Testis (tissue), 3 donors: ENCODE results near the gene IFNA7. TPM values are rescaled to one million over a fixed set of nuclear protein-coding genes. Genes with fewer than 3 reads are reported as not detected.
"Not testable (repeated sequence)": the region's sequence is repeated elsewhere in the genome, so short reads cannot be mapped to it uniquely, and the experiment has no call there.

Source experiments
- DNase-seq: peaks from one replicate; pipeline ENCODE4 v3.0.0-alpha.2; 2019
- H3K27ac ChIP-seq, 2 donors: fragments of 200-600 bp; sonication (generic); one replicate each; pipeline ENCODE4 v1.5.1; 2019
- H3K27me3 ChIP-seq: fragments of 200-600 bp; sonication (generic); one replicate; pipeline ENCODE4 v1.5.1; 2019
- H3K36me3 ChIP-seq: fragments of 200-600 bp; sonication (generic); one replicate; pipeline ENCODE4 v1.5.1; 2017; ENCODE audit warnings: low read depth; ENCODE audit errors: missing control alignments
- H3K4me1 ChIP-seq: fragments of 200-600 bp; sonication (generic); one replicate; pipeline ENCODE4 v1.5.1; 2019
- H3K4me3 ChIP-seq, 2 donors: fragments of 200-600 bp; sonication (generic); one replicate each; pipeline ENCODE4 v1.5.1; 2017 to 2019
- H3K9me3 ChIP-seq: fragments of 200-600 bp; sonication (generic); one replicate; pipeline ENCODE4 v1.5.1; 2017
- POLR2A ChIP-seq: fragments of 450-650 bp; IDR thresholded peaks from one replicate; pipeline ENCODE4 v1.6.1; 2017; ENCODE audit warnings: antibody characterized with exemption, mild to moderate bottlenecking, moderate library complexity
- WGBS, 2 donors: methylation state at CpG; one replicate each; pipeline ENCODE4 v1.1.5; 2018; 5-methylcytosine and 5-hydroxymethylcytosine counted together
- intact Hi-C: fragments of 100-400 bp; cut with DNase I; formaldehyde crosslinking; loops from one replicate; pipeline ENCODE4 v1.15.1; 2023; ENCODE audit warnings: low total_unique reads
- polyA plus RNA-seq: library from polyadenylated mRNA; stranded (reverse); fragments of 350-450 nt; fragmentation: Illumina TruSeq; extraction: RNeasy Lipid Tissue Mini Kit (QIAGEN cat#74804); gene quantifications from one replicate; pipeline ENCODE4 v1.2.3, GENCODE V29; 2014; ENCODE audit warnings: low read depth, low replicate concordance; ENCODE audit not compliant: insufficient read depth
- total RNA-seq, 2 donors: library from RNA; depleted of rRNA; stranded (reverse); fragments of >200 nt; gene quantifications; one replicate each; pipeline ENCODE4 v1.2.3, GENCODE V29; 2016
- TF ChIP-seq, protein P1 (sequence below), 3 experiments: fragments of 450-650 bp in 2 of 3; fragments of 200-600 bp in 1 of 3; sonication (generic) in 1 of 3; IDR thresholded peaks; one replicate each; pipeline ENCODE4 v1.5.1; 2016 to 2019; ENCODE audit warnings: antibody characterized with exemption in 3 of 3, mild to moderate bottlenecking in 2 of 3, moderate library complexity in 1 of 3

IFNA7 gene
- total and polyA plus RNA-seq, 3 donors from 2014 or later: not detected

DNA sequence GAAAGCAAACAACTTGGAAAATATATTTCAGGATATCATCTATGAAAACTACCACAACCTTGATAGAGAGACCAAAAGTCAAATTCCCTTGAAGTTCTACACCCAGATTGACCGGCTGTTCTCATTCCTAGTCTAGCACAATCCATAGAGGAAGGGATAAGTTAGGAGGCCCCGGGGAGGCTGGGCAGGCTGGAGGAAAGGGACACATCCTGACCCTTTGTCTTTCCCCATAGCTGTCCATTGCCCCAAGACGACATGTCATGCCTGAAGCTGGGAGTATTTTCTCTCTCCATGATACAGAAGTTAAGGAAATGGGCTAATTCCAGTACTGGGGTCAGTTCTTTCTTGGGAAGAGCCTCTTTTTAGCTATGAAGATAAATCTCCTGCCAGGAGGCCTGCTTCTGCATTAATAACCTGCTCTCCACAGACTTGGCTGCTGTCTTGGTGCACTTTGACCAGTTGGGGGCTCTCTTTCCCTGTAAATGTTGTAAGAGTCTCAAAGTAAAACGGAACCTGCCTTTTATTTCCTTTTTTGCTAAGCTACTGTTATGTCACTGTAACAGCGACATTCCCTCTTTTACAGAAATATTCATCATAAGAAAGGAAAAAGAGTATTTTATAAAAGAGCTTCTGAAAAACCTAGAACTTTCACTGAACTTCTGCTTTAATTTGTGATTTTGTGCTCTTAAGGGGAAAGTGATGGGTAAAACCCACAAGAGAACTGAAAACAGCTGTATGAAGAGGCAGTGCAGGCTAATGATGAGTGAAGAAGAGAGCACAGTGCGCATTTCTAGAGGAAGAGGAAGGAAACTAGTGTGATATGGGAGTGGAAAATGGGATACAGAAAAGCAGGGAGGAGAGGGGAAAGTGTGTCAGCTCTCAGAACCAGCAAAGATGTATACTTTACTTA is 6.9 kb downstream of the IFNA7 start:
- H3K36me3 ChIP-seq, H3K27ac ChIP-seq, intact Hi-C loops, H3K9me3 ChIP-seq, H3K27me3 ChIP-seq, H3K4me3 ChIP-seq, H3K4me1 ChIP-seq: not testable (repeated sequence)
- DNase-seq: peak; percentile 36
- TF ChIP-seq, protein P1, sequence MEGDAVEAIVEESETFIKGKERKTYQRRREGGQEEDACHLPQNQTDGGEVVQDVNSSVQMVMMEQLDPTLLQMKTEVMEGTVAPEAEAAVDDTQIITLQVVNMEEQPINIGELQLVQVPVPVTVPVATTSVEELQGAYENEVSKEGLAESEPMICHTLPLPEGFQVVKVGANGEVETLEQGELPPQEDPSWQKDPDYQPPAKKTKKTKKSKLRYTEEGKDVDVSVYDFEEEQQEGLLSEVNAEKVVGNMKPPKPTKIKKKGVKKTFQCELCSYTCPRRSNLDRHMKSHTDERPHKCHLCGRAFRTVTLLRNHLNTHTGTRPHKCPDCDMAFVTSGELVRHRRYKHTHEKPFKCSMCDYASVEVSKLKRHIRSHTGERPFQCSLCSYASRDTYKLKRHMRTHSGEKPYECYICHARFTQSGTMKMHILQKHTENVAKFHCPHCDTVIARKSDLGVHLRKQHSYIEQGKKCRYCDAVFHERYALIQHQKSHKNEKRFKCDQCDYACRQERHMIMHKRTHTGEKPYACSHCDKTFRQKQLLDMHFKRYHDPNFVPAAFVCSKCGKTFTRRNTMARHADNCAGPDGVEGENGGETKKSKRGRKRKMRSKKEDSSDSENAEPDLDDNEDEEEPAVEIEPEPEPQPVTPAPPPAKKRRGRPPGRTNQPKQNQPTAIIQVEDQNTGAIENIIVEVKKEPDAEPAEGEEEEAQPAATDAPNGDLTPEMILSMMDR (IDR thresholded peaks at IDR 0.05): peak; percentile 16 to 47 (median 30)
- 49 to 59% methylated on average over 6 of the region's 6 CpGs for WGBS, 2 donors

DNA sequence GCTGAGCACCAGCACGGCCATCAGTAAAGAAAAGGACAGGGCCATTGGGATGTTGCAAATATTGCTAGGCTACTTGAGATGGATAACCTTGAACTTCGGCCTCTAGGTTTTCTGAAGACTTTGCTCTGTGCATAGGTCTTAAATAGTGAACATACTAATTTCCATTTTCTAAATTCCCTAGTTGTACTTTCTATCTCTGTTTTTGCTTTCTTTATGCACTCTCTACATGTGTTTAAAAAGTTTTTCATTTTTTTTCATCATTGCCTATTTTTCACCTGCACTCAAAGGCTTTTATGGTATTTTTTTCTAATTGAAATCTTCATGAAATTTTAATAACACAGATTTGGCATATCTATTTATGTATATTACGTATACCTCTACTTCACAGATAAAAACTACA is 14.5 kb downstream of the IFNA7 start, which contains the start of gene IFNA4:
Gene IFNA4 (minus strand): TSS at position 101 of the 400 bp plus-strand sequence. CDS start 56 bp downstream, at position 45.
- H3K9me3 ChIP-seq, H3K27me3 ChIP-seq, H3K27ac ChIP-seq, H3K4me1 ChIP-seq, DNase-seq, H3K36me3 ChIP-seq, intact Hi-C loops, H3K4me3 ChIP-seq: not testable (repeated sequence)
- 83 to 91% methylated on average over 3 of the region's 3 CpGs for WGBS, 2 donors

DNA sequence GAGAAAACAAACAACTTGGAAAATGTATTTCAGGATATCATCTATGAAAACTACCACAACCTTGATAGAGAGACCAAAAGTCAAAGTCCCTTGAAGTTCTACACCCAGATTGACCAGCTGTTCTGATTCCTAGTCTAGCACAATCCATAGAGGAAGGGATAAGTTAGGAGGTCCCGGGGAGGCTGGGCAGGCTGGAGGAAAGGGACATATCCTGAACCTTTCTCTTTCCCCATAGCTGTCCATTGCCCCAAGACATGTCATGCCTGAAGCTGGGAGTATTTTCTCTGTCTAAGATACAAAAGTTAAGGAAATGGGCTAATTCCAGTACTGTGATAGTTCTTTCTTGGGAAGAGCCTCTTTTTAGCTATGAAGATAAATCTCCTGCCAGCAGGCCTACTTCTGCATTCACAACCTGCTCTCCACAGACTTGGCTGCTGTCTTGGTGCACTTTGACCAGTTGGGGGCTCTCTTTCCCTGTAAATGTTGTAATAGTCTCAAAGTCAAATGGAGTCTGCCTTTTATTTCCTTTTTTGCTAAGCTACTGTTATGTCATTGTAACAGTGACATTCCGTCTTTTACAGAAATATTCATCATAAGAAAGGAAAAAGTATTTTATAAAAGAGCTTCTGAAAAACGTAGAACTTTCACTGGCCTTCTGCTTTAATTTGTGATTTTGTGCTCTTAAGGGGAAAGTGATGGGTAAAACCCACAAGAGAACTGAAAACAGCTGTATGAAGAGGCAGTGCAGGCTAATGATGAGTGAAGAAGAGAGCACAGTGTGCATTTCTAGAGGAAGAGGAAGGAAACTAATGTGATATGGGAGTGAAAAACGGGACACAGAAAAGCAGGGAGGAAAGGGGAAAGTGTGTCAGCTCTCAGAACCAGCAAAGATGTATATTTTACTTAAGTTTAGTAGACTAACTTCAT is 18.9 kb downstream of the IFNA7 start:
- H3K27ac ChIP-seq, H3K4me1 ChIP-seq, H3K4me3 ChIP-seq, H3K27me3 ChIP-seq, H3K9me3 ChIP-seq, intact Hi-C loops, H3K36me3 ChIP-seq: not testable (repeated sequence)
- WGBS, 2 donors: 46 to 48% methylated on average over 4 of the region's 4 CpGs
- TF ChIP-seq, protein P1 (IDR thresholded peaks at IDR 0.05): peak in 1 of 3 experiments; percentile 18
- DNase-seq: peak; percentile 35

DNA sequence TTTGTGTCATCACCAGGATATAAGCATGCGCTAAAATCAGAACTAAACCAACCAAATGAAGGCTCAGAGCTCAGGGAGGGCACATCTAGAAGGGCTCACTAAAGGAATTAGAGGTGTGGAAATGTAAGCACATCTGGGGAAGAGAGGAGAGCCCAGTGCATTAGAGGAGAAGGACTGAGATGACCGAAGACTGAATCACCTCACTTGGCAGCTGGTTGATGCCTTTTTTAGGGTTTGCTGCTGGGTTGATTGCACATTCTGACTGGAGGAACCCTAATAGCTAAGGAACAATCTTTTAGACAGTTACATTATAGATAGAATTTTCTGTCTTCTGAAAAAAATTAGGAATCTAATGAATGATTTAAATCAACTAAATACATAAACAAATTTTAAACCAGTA is 27.3 kb downstream of the IFNA7 start:
- Histone ChIP-seq H3K27ac (no peak overlapping the region), H3K4me3 (no peak overlapping the region), H3K4me1 (no peaks in the 10 kb centered on the region), H3K27me3 (no peaks in the 10 kb centered on the region), H3K9me3 (no peaks in the 10 kb centered on the region), H3K36me3 (no peaks in the 10 kb centered on the region)
- 81 to 85% methylated on average over 2 of the region's 2 CpGs for WGBS, 2 donors
- intact Hi-C loops: no loop called here
- TF ChIP-seq POLR2A: no peak
- TF ChIP-seq, protein P1 (IDR thresholded peaks at IDR 0.05): no peak
- DNase-seq: no peak

DNA sequence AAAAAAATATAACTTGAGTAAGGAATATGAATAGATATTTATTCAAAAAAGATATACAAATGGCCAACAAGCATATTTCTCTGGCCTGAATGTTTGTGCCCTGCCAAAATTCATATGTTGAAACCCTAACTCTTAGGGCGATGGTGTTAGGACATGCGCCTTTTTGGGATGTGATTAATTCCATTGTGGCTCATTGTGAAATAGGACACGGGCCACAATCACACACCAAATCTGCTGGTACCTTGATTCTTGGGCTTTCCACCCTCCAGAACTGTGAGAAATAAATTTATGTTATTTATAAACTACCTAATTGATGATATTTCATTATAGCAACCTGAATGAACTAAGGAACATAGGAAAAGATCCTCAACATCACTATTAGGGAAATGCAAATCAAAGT is 29.8 kb downstream of the IFNA7 start:
- Histone ChIP-seq H3K36me3 (no peaks in the 10 kb centered on the region), H3K27ac (no peak overlapping the region), H3K27me3 (no peaks in the 10 kb centered on the region), H3K9me3 (no peaks in the 10 kb centered on the region), H3K4me1 (no peaks in the 10 kb centered on the region), H3K4me3 (no peak overlapping the region)
- intact Hi-C loops: no loop called here
- DNase-seq: no peak
- 91 to 94% methylated on average over 3 of the region's 3 CpGs for WGBS, 2 donors
- TF ChIP-seq POLR2A: no peak
- TF ChIP-seq, protein P1 (IDR thresholded peaks at IDR 0.05): no peak
